ENCODE measurements around the gene ZMYND11. TPM values are rescaled to one million over a fixed set of nuclear protein-coding genes. Genes with fewer than 3 reads are reported as not detected.
A peak's percentile ranks its signal among the peaks of the same experiment; 100 is the strongest.

The ZMYND11 gene
- total and polyA plus RNA-seq, 9 of the 15 experiments (the other 6 are each of a cell fraction or from before 2014, with no cell fraction given), result 2.7 to 13.8 (median 8.8) TPM

GRCh38 chr10:135132-135600, at the start of gene ZMYND11 (continued):
- TF ChIP-seq ZBTB49 (CRISPR knock-in tag; IDR thresholded peaks at IDR 0.05; ENCODE audit: borderline replicate concordance) (no peak), PRPF4 (IDR thresholded peaks at IDR 0.05; ENCODE audit: insufficient read depth, low read depth, low read length, poor library complexity, severe bottlenecking) (no peak), L3MBTL2 (IDR thresholded peaks at IDR 0.05) (peak; percentile 81; the same call in 1 of the 2 replicates), STAG1 (CRISPR knock-in tag; IDR thresholded peaks at IDR 0.05; ENCODE audit: borderline replicate concordance) (no peak), SLC30A9 (CRISPR knock-in tag; IDR thresholded peaks at IDR 0.05) (no peak), MAZ (CRISPR knock-in tag; conservative IDR thresholded peaks at IDR 0.05 in 1 of 2, IDR thresholded peaks at IDR 0.05 in 1 of 2) (peak in 1 of 2 experiments; percentile 72; a peak in 2 of 4 replicates), HNRNPK (IDR thresholded peaks at IDR 0.05; ENCODE audit: low read depth, low read length, poor library complexity, severe bottlenecking) (no peak), ZNF589 (CRISPR knock-in tag; IDR thresholded peaks at IDR 0.05; ENCODE audit: low read depth) (no peak), ZFP36 (IDR thresholded peaks at IDR 0.05; ENCODE audit: low read depth, low read length, partially characterized antibody) (no peak), STAT6 (CRISPR knock-in tag; IDR thresholded peaks at IDR 0.05) (no peak), TAF7 (tag; IDR thresholded peaks at IDR 0.05) (no peak), THAP7 (CRISPR knock-in tag; IDR thresholded peaks at IDR 0.05) (no peak), RBFOX2 (IDR thresholded peaks at IDR 0.05; ENCODE audit: low read depth, low read length) (peak; percentile 59), JUN (IDR thresholded peaks at IDR 0.05; ENCODE audit: borderline replicate concordance, low read depth, low read length) (no peak), JUN (CRISPR knock-in tag; IDR thresholded peaks at IDR 0.05; ENCODE audit: borderline replicate concordance) (no peak), HNRNPUL1 (IDR thresholded peaks at IDR 0.05; ENCODE audit: low read length) (no peak), PRDM10 (IDR thresholded peaks at IDR 0.05; ENCODE audit: partially characterized antibody) (no peak), BDP1 (IDR thresholded peaks at IDR 0.05; ENCODE audit: insufficient read depth, insufficient read length) (no peak), PCBP1 (IDR thresholded peaks at IDR 0.05; ENCODE audit: low read depth, low read length, poor library complexity, severe bottlenecking) (peak; percentile 16)

Data from K562 (cell line).